Parathyroid adenoma (tissue), 2 donors: ENCODE data around the gene TMEM87B.

ENCODE experiments used
- H2AFZ ChIP-seq: fragments of 300-600 bp; sonication (generic); one replicate; pipeline ENCODE4 v1.7.0; 2017; ENCODE audit warnings: antibody characterized with exemption, mild to moderate bottlenecking
- H3K27ac ChIP-seq: fragments of 300-600 bp; sonication (generic); one replicate; pipeline ENCODE4 v1.7.0; 2017
- H3K27me3 ChIP-seq: fragments of 300-600 bp; sonication (generic); one replicate; pipeline ENCODE4 v1.7.0; 2017; ENCODE audit warnings: low read length; ENCODE audit not compliant: control insufficient read depth, insufficient read depth
- H3K36me3 ChIP-seq: fragments of 300-600 bp; sonication (generic); one replicate; pipeline ENCODE4 v1.7.0; 2017; ENCODE audit warnings: low read length; ENCODE audit not compliant: control insufficient read depth, insufficient read depth
- H3K4me1 ChIP-seq: fragments of 300-600 bp; sonication (generic); one replicate; pipeline ENCODE4 v1.7.0; 2017; ENCODE audit warnings: control low read depth
- H3K4me2 ChIP-seq: fragments of 300-600 bp; sonication (generic); one replicate; pipeline ENCODE4 v1.7.0; 2017; ENCODE audit warnings: low read length
- H3K4me3 ChIP-seq: fragments of 300-600 bp; sonication (generic); one replicate; pipeline ENCODE4 v1.7.0; 2017; ENCODE audit warnings: low read depth, low read length
- H3K79me2 ChIP-seq: fragments of 300-600 bp; sonication (generic); one replicate; pipeline ENCODE4 v1.7.0; 2017; ENCODE audit warnings: control low read depth
- H3K9ac ChIP-seq: fragments of 300-600 bp; sonication (generic); one replicate; pipeline ENCODE4 v1.7.0; 2017; ENCODE audit warnings: mild to moderate bottlenecking
- H3K9me3 ChIP-seq: fragments of 300-600 bp; sonication (generic); one replicate; pipeline ENCODE4 v1.7.0; 2017; ENCODE audit warnings: low read length; ENCODE audit not compliant: control insufficient read depth
- TF ChIP-seq, protein P1 (sequence below): fragments of 300-600 bp; sonication (generic); IDR thresholded peaks from one replicate; pipeline ENCODE4 v1.7.0; 2017; ENCODE audit warnings: antibody characterized with exemption, mild to moderate bottlenecking
- donor health status: primary hyperparathyroidism.

The TMEM87B gene

DNA sequence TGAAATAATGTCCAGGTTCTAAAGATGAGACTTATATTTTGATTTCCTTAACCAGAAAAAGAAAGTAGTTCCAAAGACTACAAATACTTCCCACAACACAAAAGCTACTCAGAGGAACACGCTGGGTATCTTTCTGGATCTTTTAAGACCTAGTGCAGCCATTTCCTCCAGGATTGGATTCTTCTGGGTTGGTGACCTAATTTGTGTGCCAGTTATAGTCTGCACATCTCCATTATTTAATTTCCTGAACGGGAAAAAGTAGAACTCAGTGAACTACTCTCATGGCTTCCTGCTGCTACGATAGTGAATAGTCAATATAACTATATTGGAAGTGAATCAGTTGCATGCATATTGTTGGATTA lies 1.5 kb downstream of the TMEM87B start:
- Histone ChIP-seq H3K27ac (peak overlapping the region; percentile 93), H3K79me2 (peaks cover 27% of the 10 kb centered on the region), H3K9ac (no peak overlapping the region)

DNA sequence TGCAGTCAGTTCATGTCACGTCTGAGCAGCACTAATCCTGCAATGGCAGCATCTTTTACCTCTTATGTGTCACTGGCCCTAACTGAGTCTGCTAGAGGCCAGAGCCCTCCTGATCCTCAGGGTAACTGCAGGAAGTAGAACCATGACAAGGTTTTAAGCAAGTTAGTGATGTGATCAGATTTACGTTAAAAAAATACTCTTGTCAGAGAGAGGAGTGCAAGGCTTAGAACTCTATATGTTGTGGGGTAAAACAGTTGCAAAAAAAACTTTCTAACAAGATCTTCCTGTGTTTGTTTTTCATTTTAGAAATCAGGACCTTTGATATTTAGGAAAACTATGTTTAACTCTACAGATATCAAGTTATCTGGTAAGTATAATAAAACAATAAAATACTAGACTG lies 4.6 kb downstream of the TMEM87B start:
- no peaks in the 10 kb centered on the region for H3K9me3 ChIP-seq

More for the DNA sequence above, 1.5 kb downstream of the TMEM87B start:
- Histone ChIP-seq H3K4me2 (peak overlapping the region; percentile 97), H3K4me1 (peaks cover 6% of the 10 kb centered on the region), H3K36me3 (no peaks in the 10 kb centered on the region), H3K9me3 (no peaks in the 10 kb centered on the region), H3K4me3 (peak overlapping the region; percentile 86), H2AFZ (peak overlapping the region; percentile 95), H3K27me3 (no peaks in the 10 kb centered on the region)
- TF ChIP-seq, protein P1, sequence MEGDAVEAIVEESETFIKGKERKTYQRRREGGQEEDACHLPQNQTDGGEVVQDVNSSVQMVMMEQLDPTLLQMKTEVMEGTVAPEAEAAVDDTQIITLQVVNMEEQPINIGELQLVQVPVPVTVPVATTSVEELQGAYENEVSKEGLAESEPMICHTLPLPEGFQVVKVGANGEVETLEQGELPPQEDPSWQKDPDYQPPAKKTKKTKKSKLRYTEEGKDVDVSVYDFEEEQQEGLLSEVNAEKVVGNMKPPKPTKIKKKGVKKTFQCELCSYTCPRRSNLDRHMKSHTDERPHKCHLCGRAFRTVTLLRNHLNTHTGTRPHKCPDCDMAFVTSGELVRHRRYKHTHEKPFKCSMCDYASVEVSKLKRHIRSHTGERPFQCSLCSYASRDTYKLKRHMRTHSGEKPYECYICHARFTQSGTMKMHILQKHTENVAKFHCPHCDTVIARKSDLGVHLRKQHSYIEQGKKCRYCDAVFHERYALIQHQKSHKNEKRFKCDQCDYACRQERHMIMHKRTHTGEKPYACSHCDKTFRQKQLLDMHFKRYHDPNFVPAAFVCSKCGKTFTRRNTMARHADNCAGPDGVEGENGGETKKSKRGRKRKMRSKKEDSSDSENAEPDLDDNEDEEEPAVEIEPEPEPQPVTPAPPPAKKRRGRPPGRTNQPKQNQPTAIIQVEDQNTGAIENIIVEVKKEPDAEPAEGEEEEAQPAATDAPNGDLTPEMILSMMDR = no peak

DNA sequence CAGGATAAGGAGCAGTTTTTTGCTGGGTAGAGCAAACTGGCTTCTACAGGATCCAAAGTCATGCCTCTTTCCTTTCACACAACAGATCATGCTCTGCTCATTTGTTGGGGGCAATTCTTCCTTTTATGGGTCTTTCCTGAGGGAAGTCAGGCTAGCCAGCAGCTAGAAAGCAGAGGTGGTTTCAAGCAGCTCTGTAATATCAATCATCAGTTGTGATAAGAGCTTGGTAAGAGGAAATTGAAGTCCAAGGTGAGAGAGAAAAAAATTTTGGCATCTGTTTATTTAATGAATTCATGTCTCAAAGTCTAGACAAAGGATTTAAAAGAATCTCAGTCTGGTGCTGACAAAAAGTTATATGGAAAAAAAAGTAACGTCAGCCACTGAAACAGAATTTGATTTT lies 6.2 kb downstream of the TMEM87B start:
- Histone ChIP-seq H3K27ac (no peak overlapping the region), H3K36me3 (no peaks in the 10 kb centered on the region), H3K4me1 (peaks cover 6% of the 10 kb centered on the region), H3K4me2 (no peak overlapping the region), H2AFZ (no peak overlapping the region), H3K9ac (no peak overlapping the region), H3K4me3 (no peak overlapping the region), H3K27me3 (no peaks in the 10 kb centered on the region), H3K9me3 (no peaks in the 10 kb centered on the region), H3K79me2 (peaks cover 52% of the 10 kb centered on the region)
- TF ChIP-seq, protein P1 = no peak

More for the DNA sequence above, 4.6 kb downstream of the TMEM87B start:
- Histone ChIP-seq H3K4me1 (peaks cover 6% of the 10 kb centered on the region), H3K9ac (no peak overlapping the region), H3K27me3 (no peaks in the 10 kb centered on the region), H3K4me2 (no peak overlapping the region), H3K36me3 (no peaks in the 10 kb centered on the region), H2AFZ (no peak overlapping the region), H3K27ac (no peak overlapping the region), H3K4me3 (no peak overlapping the region), H3K79me2 (peaks cover 52% of the 10 kb centered on the region)
- TF ChIP-seq, protein P1 = no peak

DNA sequence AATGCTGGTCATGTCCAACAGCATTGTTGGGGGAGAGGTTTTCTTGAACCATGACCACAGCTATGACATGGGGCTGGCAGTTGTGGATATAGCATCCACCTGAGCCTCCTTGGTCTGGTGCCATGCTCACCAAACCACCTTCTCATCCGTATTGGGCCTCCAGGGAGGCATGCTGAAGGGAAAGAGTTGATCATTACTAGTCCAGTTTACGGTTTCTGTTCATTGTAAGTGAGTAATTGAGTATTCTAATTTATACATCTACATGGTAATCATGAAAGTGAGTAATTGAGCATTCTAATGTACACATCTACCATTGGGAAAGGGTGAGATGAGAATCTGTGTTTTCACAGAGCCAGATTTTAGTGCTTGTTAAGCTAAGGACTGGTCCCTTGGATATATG lies 6.8 kb downstream of the TMEM87B start:
- no peak overlapping the region for H3K4me3 ChIP-seq
- H3K79me2 ChIP-seq = peaks cover 52% of the 10 kb centered on the region
- no peaks in the 10 kb centered on the region for H3K9me3 ChIP-seq
- H2AFZ ChIP-seq = no peak overlapping the region
- TF ChIP-seq, protein P1 = no peak
- peaks cover 2% of the 10 kb centered on the region for H3K4me1 ChIP-seq
- H3K27me3 ChIP-seq = no peaks in the 10 kb centered on the region
- no peaks in the 10 kb centered on the region for H3K36me3 ChIP-seq
- no peak overlapping the region for H3K4me2 ChIP-seq
- no peak overlapping the region for H3K27ac ChIP-seq
- no peak overlapping the region for H3K9ac ChIP-seq

DNA sequence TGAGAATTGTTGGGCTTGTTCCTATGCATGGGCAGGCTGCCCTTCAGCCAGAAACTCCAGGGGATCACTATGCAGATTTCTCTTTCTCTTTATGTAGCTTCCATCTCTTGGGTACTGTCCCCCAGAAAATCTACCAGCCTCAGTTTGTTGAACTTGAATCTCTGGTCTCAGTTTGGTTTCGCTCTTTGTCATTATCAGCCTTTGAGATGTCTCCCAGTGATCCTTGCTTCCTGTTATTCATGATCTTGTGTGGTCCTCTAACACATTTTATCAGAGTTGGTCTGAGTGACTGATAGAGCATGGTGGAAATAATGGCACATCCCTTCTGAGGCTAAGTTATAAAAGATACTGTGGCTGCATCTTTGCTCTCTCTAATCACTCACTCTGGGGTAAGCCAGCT lies 7.8 kb downstream of the TMEM87B start:
- TF ChIP-seq, protein P1 = no peak
- Histone ChIP-seq H3K36me3 (no peaks in the 10 kb centered on the region), H3K9me3 (no peaks in the 10 kb centered on the region), H2AFZ (no peak overlapping the region), H3K27me3 (no peaks in the 10 kb centered on the region), H3K4me3 (no peak overlapping the region), H3K4me1 (no peaks in the 10 kb centered on the region), H3K27ac (no peak overlapping the region), H3K4me2 (no peak overlapping the region), H3K79me2 (peaks cover 48% of the 10 kb centered on the region), H3K9ac (no peak overlapping the region)
